Measurements from ENCODE around the gene ARRDC5. TPM values are rescaled to one million over a fixed set of nuclear protein-coding genes. Genes with fewer than 3 reads are reported as not detected.

ARRDC5 gene
- total RNA-seq, 2 donors from 2014 or later = 0.16 to 0.19 TPM

Other genes with a start within 250 kb of the ARRDC5 start
- gene MYDGF, start 232.6 kb downstream of the ARRDC5 start, total RNA-seq = 10 to 100 TPM; 47.8 to 79.0 TPM
- 10 to 100 TPM; 52.3 to 90.9 TPM for gene DPP9, start 179.1 kb downstream of the ARRDC5 start, total RNA-seq
- 10 to 100 TPM in 1 of 2 donors, 1 to 10 TPM in 1; 7.1 to 15.4 TPM for gene FEM1A, start 111.2 kb downstream of the ARRDC5 start, total RNA-seq
- 10 to 100 TPM; 27.6 to 36.1 TPM for gene TICAM1, start 71.2 kb downstream of the ARRDC5 start, total RNA-seq
- gene PLIN3, start 35.2 kb downstream of the ARRDC5 start, total RNA-seq = 10 to 100 TPM; 46.4 to 56.7 TPM
- 100 to 1,000 TPM in 1 of 2 donors, 10 to 100 TPM in 1; 52.1 to 129 TPM for gene UHRF1, start 6.6 kb upstream of the ARRDC5 start, total RNA-seq
- 10 to 100 TPM; 33.8 to 83.5 TPM for gene KDM4B, start 66.2 kb upstream of the ARRDC5 start, total RNA-seq

Measured in activated T-helper 17 cell treated with anti-CD3 and anti-CD28 coated beads, Interleukin-2, amount 50 U/mL, for 72 hours (primary cell).